ENCODE data around the gene EXD3.
"Not testable (repeated sequence)": the region's sequence is repeated elsewhere in the genome, so short reads cannot be mapped to it uniquely, and the experiment has no call there.

Gene EXD3

GRCh38 chr9:137388589-137389427, 34.2 kb downstream of the EXD3 start:
- H3K36me3 ChIP-seq (replicated peaks): no peaks in the 10 kb centered on the region
- H3K4me3 ChIP-seq (ENCODE audit: low read depth, low read length): no peak overlapping the region
- no peak for DNase-seq
- no peak for TF ChIP-seq CTCF (IDR thresholded peaks at IDR 0.05; ENCODE audit: low read depth, low read length, missing control alignments)
- H3K27me3 ChIP-seq (replicated peaks): no peaks in the 10 kb centered on the region
- in situ Hi-C loops (cut with HindIII; ENCODE audit: low pct_ligation_motif_present, low sequenced_read_pairs): no loop called here
- H3K27ac ChIP-seq: no peak overlapping the region

GRCh38 chr9:137387891-137388560, 34.9 kb downstream of the EXD3 start:
- no peak overlapping the region for H3K27ac ChIP-seq
- no peaks in the 10 kb centered on the region for H3K36me3 ChIP-seq (replicated peaks)
- no peak for TF ChIP-seq CTCF (IDR thresholded peaks at IDR 0.05; ENCODE audit: low read depth, low read length, missing control alignments)
- DNase-seq: no peak
- no peak overlapping the region for H3K4me3 ChIP-seq (ENCODE audit: low read depth, low read length)
- in situ Hi-C loops (cut with HindIII; ENCODE audit: low pct_ligation_motif_present, low sequenced_read_pairs): no loop called here
- no peaks in the 10 kb centered on the region for H3K27me3 ChIP-seq (replicated peaks)

- DNase-seq: no peak
- in situ Hi-C loops (cut with HindIII; ENCODE audit: low pct_ligation_motif_present, low sequenced_read_pairs): no loop called here
- H3K4me3 ChIP-seq (ENCODE audit: low read depth, low read length): no peak overlapping the region
- H3K36me3 ChIP-seq (replicated peaks): no peaks in the 10 kb centered on the region
- H3K27me3 ChIP-seq (replicated peaks): no peaks in the 10 kb centered on the region
- no peak for TF ChIP-seq CTCF (IDR thresholded peaks at IDR 0.05; ENCODE audit: low read depth, low read length, missing control alignments)
- no peak overlapping the region for H3K27ac ChIP-seq
These were observed 35.7 kb downstream of the EXD3 start for GRCh38 chr9:137387114-137387890.

GRCh38 chr9:137386507-137387113, 36.4 kb downstream of the EXD3 start:
- in situ Hi-C loops (cut with HindIII; ENCODE audit: low pct_ligation_motif_present, low sequenced_read_pairs); H3K27me3 ChIP-seq (replicated peaks); H3K36me3 ChIP-seq (replicated peaks); H3K4me3 ChIP-seq (ENCODE audit: low read depth, low read length); DNase-seq; H3K27ac ChIP-seq: not testable (repeated sequence)

- no peak for TF ChIP-seq CTCF (IDR thresholded peaks at IDR 0.05; ENCODE audit: low read depth, low read length, missing control alignments)
- H3K36me3 ChIP-seq (replicated peaks): no peaks in the 10 kb centered on the region
- in situ Hi-C loops (cut with HindIII; ENCODE audit: low pct_ligation_motif_present, low sequenced_read_pairs): no loop called here
- H3K4me3 ChIP-seq (ENCODE audit: low read depth, low read length): no peak overlapping the region
- DNase-seq: no peak
- no peak overlapping the region for H3K27ac ChIP-seq
- no peaks in the 10 kb centered on the region for H3K27me3 ChIP-seq (replicated peaks)
These were observed 37.8 kb downstream of the EXD3 start for GRCh38 chr9:137385061-137385655.

All from brain microvascular endothelial cell (primary cell).